D721Med (cell line): ENCODE results near the gene PRKCD.

Source experiments
- DNase-seq: peaks from one replicate; pipeline ENCODE4 v3.0.0; 2011; ENCODE audit warnings: low spot score; ENCODE audit not compliant: insufficient read length
- FAIRE-seq: peaks from 2 replicates; lab custom pipeline; 2011; peaks lifted over from hg19 to GRCh38; lab: Jason Lieb, UNC
- CTCF ChIP-seq: IDR thresholded peaks from 2 replicates; pipeline ENCODE4 v1.5.1; 2012; ENCODE audit warnings: mild to moderate bottlenecking, control low read depth; ENCODE audit not compliant: insufficient read depth; ENCODE audit errors: missing control alignments

PRKCD gene

GRCh38 chr3:53157974-53158580 lies 2.9 kb upstream of the PRKCD start:
- TF ChIP-seq CTCF = no peak
- FAIRE-seq = no peak
- DNase-seq = no peak

- FAIRE-seq (no peak), DNase-seq (no peak)
- no peak for TF ChIP-seq CTCF
These were observed 2.2 kb upstream of the PRKCD start for GRCh38 chr3:53158765-53159155.

GRCh38 chr3:53159156-53160060 lies 1.6 kb upstream of the PRKCD start:
- no peak for TF ChIP-seq CTCF
- no peak for DNase-seq
- no peak for FAIRE-seq

GRCh38 chr3:53160061-53160659 lies 849 bp upstream of the PRKCD start:
- DNase-seq (no peak), FAIRE-seq (no peak)
- no peak for TF ChIP-seq CTCF

- DNase-seq (no peak), FAIRE-seq (no peak)
- no peak for TF ChIP-seq CTCF
These were observed 426 bp downstream of the PRKCD start for GRCh38 chr3:53161450-53161819.

GRCh38 chr3:53161820-53162671 lies 1.0 kb downstream of the PRKCD start:
- no peak for TF ChIP-seq CTCF
- DNase-seq = no peak
- FAIRE-seq = no peak
